ENCODE measurements around the gene GATAD1. TPM values are rescaled to one million over a fixed set of nuclear protein-coding genes. Genes with fewer than 3 reads are reported as not detected.
A peak's percentile ranks its signal among the peaks of the same experiment; 100 is the strongest.

The GATAD1 gene
- total RNA-seq, 1 experiment from 2014 or later = 37.6 TPM

- 0 out of 2 replicates have a peak overlapping the region, but pooled peaks have one; percentile 47 for H3K27ac Mint-ChIP-seq
- H3K4me3 Mint-ChIP-seq = no peak overlapping the region
- ChIA-PET CTCF (interaction anchor here (0.7 to 2.7 kb wide), 13 partner anchors 13 to 580 kb away, joined by 3 to 42 read pairs (median 6); partner anchors contain the start of genes ANKIB1, CYP51A1, GATAD1 and KRIT1), POLR2A (interaction anchor here (0.6 kb wide), 1 partner anchor 26 kb away, joined by 3 read pairs; no protein-coding TSS in a partner anchor)
- peaks cover 13% of the 10 kb centered on the region for H3K36me3 Mint-ChIP-seq
- 0 out of 2 replicates have a peak, but pooled peaks cover 3% of the 10 kb centered on the region for H3K4me1 Mint-ChIP-seq
- H3K27me3 Mint-ChIP-seq (ENCODE audit: low read depth) = no peaks in the 10 kb centered on the region
- ATAC-seq (no peak), DNase-seq (ENCODE audit: low spot score) (no peak)
- TF ChIP-seq ZNF138 (CRISPR knock-in tag; conservative IDR thresholded peaks at IDR 0.05) (no peak), ZNF219 (CRISPR knock-in tag; IDR thresholded peaks at IDR 0.05; ENCODE audit: borderline replicate concordance) (no peak), OVOL2 (CRISPR knock-in tag; IDR thresholded peaks at IDR 0.05; ENCODE audit: borderline replicate concordance) (no peak), KAT7 (CRISPR knock-in tag; IDR thresholded peaks at IDR 0.05; ENCODE audit: borderline replicate concordance) (no peak), NR2C2 (CRISPR knock-in tag; IDR thresholded peaks at IDR 0.05) (no peak), ATF3 (CRISPR knock-in tag; conservative IDR thresholded peaks at IDR 0.05) (no peak), CBFB (CRISPR knock-in tag; IDR thresholded peaks at IDR 0.05; ENCODE audit: low read depth) (no peak), ZNF232 (CRISPR knock-in tag; IDR thresholded peaks at IDR 0.05) (no peak), HMGA2 (CRISPR knock-in tag; IDR thresholded peaks at IDR 0.05) (no peak), SOX15 (CRISPR knock-in tag; IDR thresholded peaks at IDR 0.05) (no peak), ZSCAN18 (CRISPR knock-in tag; IDR thresholded peaks at IDR 0.05) (no peak), NFYB (CRISPR knock-in tag; conservative IDR thresholded peaks at IDR 0.05; ENCODE audit: low read depth) (no peak), ZNF671 (CRISPR knock-in tag; IDR thresholded peaks at IDR 0.05) (no peak), JUN (CRISPR knock-in tag; IDR thresholded peaks at IDR 0.05) (no peak), TEAD1 (CRISPR knock-in tag; IDR thresholded peaks at IDR 0.05) (no peak), NFATC4 (CRISPR knock-in tag; IDR thresholded peaks at IDR 0.05) (no peak), TP53 (CRISPR knock-in tag; IDR thresholded peaks at IDR 0.05) (no peak), ATF1 (CRISPR knock-in tag; IDR thresholded peaks at IDR 0.05) (no peak)
- TF ChIP-seq, protein P1, sequence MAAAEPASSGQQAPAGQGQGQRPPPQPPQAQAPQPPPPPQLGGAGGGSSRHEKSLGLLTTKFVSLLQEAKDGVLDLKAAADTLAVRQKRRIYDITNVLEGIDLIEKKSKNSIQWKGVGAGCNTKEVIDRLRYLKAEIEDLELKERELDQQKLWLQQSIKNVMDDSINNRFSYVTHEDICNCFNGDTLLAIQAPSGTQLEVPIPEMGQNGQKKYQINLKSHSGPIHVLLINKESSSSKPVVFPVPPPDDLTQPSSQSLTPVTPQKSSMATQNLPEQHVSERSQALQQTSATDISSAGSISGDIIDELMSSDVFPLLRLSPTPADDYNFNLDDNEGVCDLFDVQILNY (CRISPR knock-in tag; IDR thresholded peaks at IDR 0.05) = no peak
- TF ChIP-seq, protein P2, sequence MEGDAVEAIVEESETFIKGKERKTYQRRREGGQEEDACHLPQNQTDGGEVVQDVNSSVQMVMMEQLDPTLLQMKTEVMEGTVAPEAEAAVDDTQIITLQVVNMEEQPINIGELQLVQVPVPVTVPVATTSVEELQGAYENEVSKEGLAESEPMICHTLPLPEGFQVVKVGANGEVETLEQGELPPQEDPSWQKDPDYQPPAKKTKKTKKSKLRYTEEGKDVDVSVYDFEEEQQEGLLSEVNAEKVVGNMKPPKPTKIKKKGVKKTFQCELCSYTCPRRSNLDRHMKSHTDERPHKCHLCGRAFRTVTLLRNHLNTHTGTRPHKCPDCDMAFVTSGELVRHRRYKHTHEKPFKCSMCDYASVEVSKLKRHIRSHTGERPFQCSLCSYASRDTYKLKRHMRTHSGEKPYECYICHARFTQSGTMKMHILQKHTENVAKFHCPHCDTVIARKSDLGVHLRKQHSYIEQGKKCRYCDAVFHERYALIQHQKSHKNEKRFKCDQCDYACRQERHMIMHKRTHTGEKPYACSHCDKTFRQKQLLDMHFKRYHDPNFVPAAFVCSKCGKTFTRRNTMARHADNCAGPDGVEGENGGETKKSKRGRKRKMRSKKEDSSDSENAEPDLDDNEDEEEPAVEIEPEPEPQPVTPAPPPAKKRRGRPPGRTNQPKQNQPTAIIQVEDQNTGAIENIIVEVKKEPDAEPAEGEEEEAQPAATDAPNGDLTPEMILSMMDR (IDR thresholded peaks at IDR 0.05) = no peak
- H3K9me3 Mint-ChIP-seq = no peaks in the 10 kb centered on the region
Observed at GRCh38 chr7:92460510-92460909, 13.2 kb downstream of the GATAD1 start.

DNA sequence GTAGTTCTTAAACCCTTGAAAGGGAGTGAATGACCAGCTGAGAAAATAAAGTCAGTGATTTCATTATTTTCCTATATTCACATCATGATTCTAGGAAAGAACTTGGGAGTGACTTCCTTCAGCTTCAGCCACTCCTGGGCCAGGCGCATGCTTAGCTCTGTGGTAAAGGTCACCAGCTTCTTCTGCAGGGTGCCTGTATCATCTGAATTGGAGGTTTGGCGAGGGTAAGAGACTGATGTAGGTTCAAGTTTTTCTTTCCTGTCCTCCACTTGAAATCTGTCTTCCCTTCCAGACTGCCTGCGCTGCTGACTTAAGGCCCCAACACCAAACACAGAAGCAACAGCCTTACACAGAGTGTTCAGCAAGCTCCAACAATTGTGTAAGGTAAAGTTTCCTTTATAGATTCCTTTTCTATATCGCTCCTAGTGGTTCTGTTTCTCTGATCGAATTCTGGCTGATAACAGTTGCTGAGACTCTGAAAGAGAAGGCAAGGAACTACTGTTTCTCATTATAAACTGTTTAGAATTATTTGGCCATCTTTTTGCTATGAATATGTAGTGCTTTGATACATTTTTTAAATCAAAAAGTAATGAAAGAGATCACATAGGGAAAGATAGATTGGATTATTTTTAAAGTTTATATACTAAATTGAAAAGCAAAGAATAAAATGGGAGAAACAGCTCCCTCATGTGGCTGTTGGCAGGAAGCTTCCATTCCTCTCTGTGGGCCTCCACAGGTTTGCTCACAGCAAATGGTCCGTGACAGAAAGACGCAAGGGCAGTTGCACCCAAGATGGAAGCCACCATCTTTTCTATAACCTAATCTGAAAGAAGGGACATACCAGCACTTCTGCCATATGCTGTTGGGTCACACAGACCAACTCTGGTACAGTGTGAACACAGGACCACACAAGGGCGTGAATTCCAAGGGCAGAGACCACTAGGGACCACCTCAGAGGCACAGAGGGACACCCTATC lies 14.0 kb downstream of the GATAD1 start:
- Mint-ChIP-seq H3K4me1 (0 out of 2 replicates have a peak, but pooled peaks cover 3% of the 10 kb centered on the region), H3K9me3 (no peaks in the 10 kb centered on the region), H3K36me3 (peaks cover 6% of the 10 kb centered on the region), H3K27ac (no peak overlapping the region), H3K27me3 (ENCODE audit: low read depth) (no peaks in the 10 kb centered on the region), H3K4me3 (no peak overlapping the region)
- peak; percentile 85 for ATAC-seq
- peak; percentile 33 for DNase-seq (ENCODE audit: low spot score)
- CTCF ChIA-PET = interaction anchor here (0.7 to 2.7 kb wide), 22 partner anchors 14 to 581 kb away, joined by 3 to 42 read pairs (median 4); partner anchors contain the start of genes ANKIB1, CYP51A1, GATAD1 and KRIT1
- POLR2A ChIA-PET = interaction anchor here (0.6 kb wide), 1 partner anchor 27 kb away, joined by 3 read pairs; no protein-coding TSS in a partner anchor
- TF ChIP-seq, protein P2 (IDR thresholded peaks at IDR 0.05) = peak; percentile 25; the same call in 1 of the 2 replicates
- TF ChIP-seq, protein P3, sequence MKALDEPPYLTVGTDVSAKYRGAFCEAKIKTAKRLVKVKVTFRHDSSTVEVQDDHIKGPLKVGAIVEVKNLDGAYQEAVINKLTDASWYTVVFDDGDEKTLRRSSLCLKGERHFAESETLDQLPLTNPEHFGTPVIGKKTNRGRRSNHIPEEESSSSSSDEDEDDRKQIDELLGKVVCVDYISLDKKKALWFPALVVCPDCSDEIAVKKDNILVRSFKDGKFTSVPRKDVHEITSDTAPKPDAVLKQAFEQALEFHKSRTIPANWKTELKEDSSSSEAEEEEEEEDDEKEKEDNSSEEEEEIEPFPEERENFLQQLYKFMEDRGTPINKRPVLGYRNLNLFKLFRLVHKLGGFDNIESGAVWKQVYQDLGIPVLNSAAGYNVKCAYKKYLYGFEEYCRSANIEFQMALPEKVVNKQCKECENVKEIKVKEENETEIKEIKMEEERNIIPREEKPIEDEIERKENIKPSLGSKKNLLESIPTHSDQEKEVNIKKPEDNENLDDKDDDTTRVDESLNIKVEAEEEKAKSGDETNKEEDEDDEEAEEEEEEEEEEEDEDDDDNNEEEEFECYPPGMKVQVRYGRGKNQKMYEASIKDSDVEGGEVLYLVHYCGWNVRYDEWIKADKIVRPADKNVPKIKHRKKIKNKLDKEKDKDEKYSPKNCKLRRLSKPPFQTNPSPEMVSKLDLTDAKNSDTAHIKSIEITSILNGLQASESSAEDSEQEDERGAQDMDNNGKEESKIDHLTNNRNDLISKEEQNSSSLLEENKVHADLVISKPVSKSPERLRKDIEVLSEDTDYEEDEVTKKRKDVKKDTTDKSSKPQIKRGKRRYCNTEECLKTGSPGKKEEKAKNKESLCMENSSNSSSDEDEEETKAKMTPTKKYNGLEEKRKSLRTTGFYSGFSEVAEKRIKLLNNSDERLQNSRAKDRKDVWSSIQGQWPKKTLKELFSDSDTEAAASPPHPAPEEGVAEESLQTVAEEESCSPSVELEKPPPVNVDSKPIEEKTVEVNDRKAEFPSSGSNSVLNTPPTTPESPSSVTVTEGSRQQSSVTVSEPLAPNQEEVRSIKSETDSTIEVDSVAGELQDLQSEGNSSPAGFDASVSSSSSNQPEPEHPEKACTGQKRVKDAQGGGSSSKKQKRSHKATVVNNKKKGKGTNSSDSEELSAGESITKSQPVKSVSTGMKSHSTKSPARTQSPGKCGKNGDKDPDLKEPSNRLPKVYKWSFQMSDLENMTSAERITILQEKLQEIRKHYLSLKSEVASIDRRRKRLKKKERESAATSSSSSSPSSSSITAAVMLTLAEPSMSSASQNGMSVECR (CRISPR knock-in tag; IDR thresholded peaks at IDR 0.05; ENCODE audit: borderline replicate concordance) = no peak
- TF ChIP-seq ZNF263 (CRISPR knock-in tag; IDR thresholded peaks at IDR 0.05; ENCODE audit: low read depth) = no peak

Measured in WTC11 (cell line).